GM12801 (cell line): ENCODE measurements around the gene ESCO1.

Experiments
- TF ChIP-seq, protein P1 (sequence below): IDR thresholded peaks from one replicate; pipeline ENCODE4 v1.5.1; 2011; ENCODE audit warnings: control low read depth; ENCODE audit not compliant: insufficient read length; ENCODE audit errors: extremely low read depth

The ESCO1 gene

GRCh38 chr18:21593540-21594257 is 6.8 kb downstream of the ESCO1 start:
- TF ChIP-seq, protein P1, sequence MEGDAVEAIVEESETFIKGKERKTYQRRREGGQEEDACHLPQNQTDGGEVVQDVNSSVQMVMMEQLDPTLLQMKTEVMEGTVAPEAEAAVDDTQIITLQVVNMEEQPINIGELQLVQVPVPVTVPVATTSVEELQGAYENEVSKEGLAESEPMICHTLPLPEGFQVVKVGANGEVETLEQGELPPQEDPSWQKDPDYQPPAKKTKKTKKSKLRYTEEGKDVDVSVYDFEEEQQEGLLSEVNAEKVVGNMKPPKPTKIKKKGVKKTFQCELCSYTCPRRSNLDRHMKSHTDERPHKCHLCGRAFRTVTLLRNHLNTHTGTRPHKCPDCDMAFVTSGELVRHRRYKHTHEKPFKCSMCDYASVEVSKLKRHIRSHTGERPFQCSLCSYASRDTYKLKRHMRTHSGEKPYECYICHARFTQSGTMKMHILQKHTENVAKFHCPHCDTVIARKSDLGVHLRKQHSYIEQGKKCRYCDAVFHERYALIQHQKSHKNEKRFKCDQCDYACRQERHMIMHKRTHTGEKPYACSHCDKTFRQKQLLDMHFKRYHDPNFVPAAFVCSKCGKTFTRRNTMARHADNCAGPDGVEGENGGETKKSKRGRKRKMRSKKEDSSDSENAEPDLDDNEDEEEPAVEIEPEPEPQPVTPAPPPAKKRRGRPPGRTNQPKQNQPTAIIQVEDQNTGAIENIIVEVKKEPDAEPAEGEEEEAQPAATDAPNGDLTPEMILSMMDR: no peak

GRCh38 chr18:21584391-21584790 is 16.1 kb downstream of the ESCO1 start:
- TF ChIP-seq, protein P1: no peak

- TF ChIP-seq, protein P1: no peak
These were observed 24.8 kb downstream of the ESCO1 start for GRCh38 chr18:21575656-21576055.

DNA sequence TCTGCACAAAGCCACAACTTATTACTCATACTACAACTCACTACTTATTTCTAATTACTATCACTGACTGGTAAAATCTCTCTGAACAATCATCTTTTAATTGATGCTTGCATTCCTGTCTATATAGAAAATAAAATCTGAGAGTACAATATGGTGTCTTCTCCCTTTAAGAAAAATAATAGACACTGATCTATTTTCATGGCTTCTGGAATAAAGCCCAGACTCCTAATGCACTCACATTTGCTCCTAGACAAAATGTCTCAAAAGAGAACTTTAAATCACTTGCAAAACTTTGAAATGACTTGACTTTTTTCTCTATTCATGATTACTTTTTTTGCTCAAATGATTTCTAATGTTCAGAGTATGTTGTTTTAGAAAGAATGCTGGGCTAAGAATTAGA is 28.7 kb downstream of the ESCO1 start:
- TF ChIP-seq, protein P1: no peak

DNA sequence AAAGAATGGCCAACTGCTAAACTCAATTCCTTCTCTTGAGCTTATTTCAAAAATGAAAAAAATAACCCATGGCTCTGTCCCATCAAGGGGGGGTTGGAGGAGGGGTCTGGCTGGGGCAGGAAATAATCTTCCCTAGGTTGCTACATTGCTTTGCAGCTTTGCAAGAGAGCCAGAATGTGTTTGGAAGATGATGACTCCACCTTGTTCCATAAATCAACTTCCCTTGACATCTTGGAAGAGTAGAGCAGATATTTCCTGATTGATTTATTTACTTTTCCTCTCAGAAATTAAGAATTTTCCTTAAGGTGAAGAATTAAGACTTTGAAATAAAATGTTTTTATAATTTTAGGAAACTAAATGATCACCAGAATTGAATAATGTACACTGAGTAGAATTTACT is 41.3 kb downstream of the ESCO1 start:
- TF ChIP-seq, protein P1: no peak

GRCh38 chr18:21557607-21558253 is 42.8 kb downstream of the ESCO1 start:
- TF ChIP-seq, protein P1: no peak

DNA sequence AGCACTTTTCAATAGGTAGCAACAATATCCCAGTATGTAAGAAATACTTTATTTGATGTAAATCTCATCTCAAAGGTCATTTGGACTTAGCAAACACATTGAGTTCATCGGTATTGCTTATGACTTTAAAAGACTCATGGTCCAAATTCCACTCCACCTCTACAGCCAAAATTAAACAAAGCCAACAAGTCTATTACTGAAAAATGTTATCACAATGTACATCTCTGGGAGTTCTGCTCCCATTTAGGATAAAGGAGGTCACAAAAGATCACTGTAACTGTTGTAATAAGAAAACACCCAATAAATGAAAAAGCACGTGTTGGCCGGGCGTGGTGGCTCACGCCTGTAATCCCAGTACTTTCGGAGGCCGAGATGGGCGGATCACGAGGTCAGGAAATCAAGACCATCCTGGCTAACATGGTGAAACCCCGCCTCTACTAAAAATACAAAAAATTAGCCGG is 50.0 kb downstream of the ESCO1 start:
- TF ChIP-seq, protein P1: no peak
